HG02571 (cell line): ENCODE results near the gene TPMT.
"Not testable (repeated sequence)": the region's sequence is repeated elsewhere in the genome, so short reads cannot be mapped to it uniquely, and the experiment has no call there.

Experiments used
- ATAC-seq: cut with Tn5 transposase; IDR thresholded peaks from one replicate; pipeline ENCODE4 v1.9.1; 2021; ENCODE audit warnings: mild to moderate bottlenecking, moderate library complexity; ENCODE audit not compliant: unreplicated experiment

TPMT gene

GRCh38 chr6:18154507-18155149, at the start of gene TPMT:
TSS of gene TPMT (minus strand) at chr6:18155077. CDS start at chr6:18149127, 5,950 bp downstream.
- peak; percentile 58 for ATAC-seq

GRCh38 chr6:18203786-18204185, 48.9 kb upstream of the TPMT start:
- no peak for ATAC-seq

- no peak for ATAC-seq
These were observed 37.1 kb upstream of the TPMT start for GRCh38 chr6:18192026-18192425.

GRCh38 chr6:18189196-18189595, 34.3 kb upstream of the TPMT start:
- ATAC-seq = no peak

- ATAC-seq = no peak
These were observed 32.8 kb upstream of the TPMT start for GRCh38 chr6:18187701-18188100.

GRCh38 chr6:18186540-18187250, 31.8 kb upstream of the TPMT start:
- no peak for ATAC-seq

GRCh38 chr6:18186033-18186432, 31.2 kb upstream of the TPMT start:
- no peak for ATAC-seq

GRCh38 chr6:18185624-18186023, 30.7 kb upstream of the TPMT start:
- ATAC-seq = no peak

- no peak for ATAC-seq
These were observed 28.9 kb upstream of the TPMT start for GRCh38 chr6:18183766-18184165.

GRCh38 chr6:18182568-18182967, 27.7 kb upstream of the TPMT start:
- ATAC-seq = no peak

GRCh38 chr6:18179770-18180356, 25.0 kb upstream of the TPMT start:
- ATAC-seq = no peak

- ATAC-seq = no peak
These were observed 24.2 kb upstream of the TPMT start for GRCh38 chr6:18178960-18179615.

- no peak for ATAC-seq
These were observed 22.5 kb upstream of the TPMT start for GRCh38 chr6:18177286-18177965.

GRCh38 chr6:18176198-18176597, 21.3 kb upstream of the TPMT start:
- not testable (repeated sequence) for ATAC-seq

GRCh38 chr6:18171871-18172270, 17.0 kb upstream of the TPMT start:
- ATAC-seq = no peak

GRCh38 chr6:18168264-18168663, 13.4 kb upstream of the TPMT start:
- no peak for ATAC-seq

GRCh38 chr6:18166312-18167036, 11.6 kb upstream of the TPMT start:
- no peak for ATAC-seq

- ATAC-seq = no peak
These were observed 10.9 kb upstream of the TPMT start for GRCh38 chr6:18165751-18166150.

GRCh38 chr6:18162401-18162800, 7.5 kb upstream of the TPMT start:
- ATAC-seq = no peak

- no peak for ATAC-seq
These were observed 6.6 kb upstream of the TPMT start for GRCh38 chr6:18161431-18161830.
